COLO668 (cell line): Measurements from ENCODE around the gene C9orf40.

ENCODE experiments used
- DNase-seq: peaks from one replicate; lab custom pipeline; 2025; ENCODE audit not compliant: unreplicated experiment; lab: John Stamatoyannopoulos, UW

The C9orf40 gene

GRCh38 chr9:74942801-74943200 is 9.9 kb downstream of the C9orf40 start:
- DNase-seq: no peak

DNA sequence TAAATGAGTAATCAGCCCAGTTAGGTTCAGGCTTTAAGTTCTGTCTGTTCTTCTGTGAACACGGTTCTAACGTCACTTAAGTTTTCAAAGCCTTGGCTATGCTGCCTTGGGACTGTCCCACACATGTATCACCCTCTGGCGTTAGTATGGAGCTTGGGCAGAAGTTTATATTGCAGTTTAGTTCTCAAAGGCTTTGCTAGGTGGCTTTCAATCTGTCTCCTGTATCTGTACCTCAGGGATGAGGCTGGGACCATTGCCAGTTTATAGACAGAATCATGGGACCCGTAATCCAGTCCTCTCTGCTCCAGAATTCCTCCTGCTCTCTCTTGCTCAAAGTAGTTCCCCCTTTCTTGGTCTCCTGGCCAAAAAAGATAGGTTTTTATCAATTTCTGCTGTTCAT is 12.1 kb downstream of the C9orf40 start:
- DNase-seq: no peak

DNA sequence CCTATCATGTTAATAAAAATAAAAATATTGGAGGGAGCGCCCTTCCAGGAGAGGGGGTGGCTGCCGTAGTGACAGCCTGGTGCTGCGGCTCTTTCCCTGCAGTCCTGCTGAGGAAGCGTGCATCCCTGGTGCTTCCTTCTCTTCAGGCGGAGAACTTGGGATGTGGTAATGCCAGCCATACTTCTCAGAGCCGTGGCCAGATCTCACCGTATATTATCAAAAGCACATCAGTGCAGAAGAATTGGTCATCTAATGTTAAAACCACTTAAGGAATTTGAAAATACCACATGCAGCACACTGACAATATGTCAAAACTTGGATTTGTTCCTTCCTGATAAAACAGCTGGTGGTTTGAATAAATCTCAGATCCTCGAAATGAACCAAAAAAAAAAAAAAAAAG is 17.7 kb downstream of the C9orf40 start:
- DNase-seq: no peak

- no peak for DNase-seq
Observed at GRCh38 chr9:74921737-74922136, 31.0 kb downstream of the C9orf40 start.

DNA sequence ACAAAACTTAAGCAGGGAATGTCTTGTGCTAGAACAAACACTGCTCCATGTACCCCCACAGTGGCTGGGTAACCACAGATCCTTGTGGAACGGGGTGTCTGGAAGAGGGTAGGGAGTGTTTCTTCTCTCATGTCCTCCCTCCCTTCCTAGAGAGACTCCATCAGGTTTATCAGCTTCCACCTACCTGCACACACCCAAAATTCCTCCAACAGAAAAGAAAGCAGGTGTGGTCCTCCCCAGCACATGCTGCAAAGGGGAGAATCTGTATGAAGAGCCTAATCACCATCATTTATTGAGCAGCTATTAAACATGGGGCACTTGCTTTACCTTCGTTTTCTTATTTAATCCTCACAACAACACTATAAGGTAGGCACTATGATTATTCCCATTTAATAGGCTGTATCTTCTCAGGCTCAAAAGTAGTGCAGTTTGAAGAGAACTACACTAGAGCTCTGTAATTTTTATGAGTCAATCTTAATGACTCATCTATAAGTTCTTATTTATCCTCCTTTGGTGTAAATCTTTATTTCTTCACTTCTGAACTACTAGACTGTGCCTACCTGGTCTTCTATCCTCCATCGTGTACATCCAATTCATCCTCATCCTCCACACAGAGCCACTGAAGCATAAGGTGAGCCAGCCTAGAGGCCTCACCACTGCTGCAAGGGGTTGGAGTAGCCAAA is 31.6 kb downstream of the C9orf40 start:
- DNase-seq: no peak

DNA sequence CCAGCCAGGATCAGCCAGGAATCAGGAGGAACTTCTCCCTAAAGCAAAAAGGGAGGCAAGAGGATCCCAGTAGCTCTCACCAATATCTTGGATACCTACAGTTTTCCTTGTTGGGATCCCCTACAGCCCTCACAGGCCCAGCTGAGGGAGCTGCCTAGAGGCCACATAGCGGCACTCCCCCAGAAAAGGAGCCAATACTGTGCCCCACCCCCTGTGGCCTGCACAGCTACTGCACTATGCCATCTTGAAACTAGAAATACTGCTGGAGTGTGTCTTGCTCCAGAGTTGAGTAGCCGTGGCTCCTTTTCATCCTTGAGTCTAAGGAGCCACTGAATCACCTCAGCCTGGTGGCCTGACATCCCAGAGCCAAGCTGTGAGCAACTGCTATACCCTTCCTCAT is 42.7 kb downstream of the C9orf40 start:
- DNase-seq: no peak

GRCh38 chr9:74908665-74909064 is 44.0 kb downstream of the C9orf40 start:
- no peak for DNase-seq

DNA sequence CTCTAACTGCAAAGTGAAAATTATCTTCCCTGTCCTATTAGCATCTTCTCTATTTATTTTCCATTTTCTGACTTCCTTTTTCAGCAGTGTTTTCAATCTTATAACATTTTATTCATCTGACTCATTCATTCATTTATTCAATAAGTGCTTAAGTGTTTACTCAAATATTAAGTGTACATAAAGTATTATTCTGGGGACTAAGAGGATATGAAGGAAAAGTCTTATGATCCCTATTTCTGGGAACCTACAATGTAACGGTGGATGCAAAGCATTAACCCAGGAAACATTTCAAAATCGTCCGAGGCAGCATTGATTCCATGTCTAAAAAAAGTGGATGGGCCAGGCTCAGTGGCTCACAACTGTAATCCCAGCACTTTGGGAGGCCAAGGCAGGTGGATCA is 45.6 kb downstream of the C9orf40 start:
- DNase-seq: no peak

- no peak for DNase-seq
Observed at GRCh38 chr9:74901001-74901400, 51.7 kb downstream of the C9orf40 start.
